H1 (cell line): ENCODE measurements around the gene TCEA3. TPM values are rescaled to one million over a fixed set of nuclear protein-coding genes. Genes with fewer than 3 reads are reported as not detected.

Source experiments
- CBX8 ChIP-seq: fragments of 300-800, 300-1000 bp; sonication (generic); IDR thresholded peaks from 2 replicates; pipeline ENCODE4 v1.7.1; 2016; ENCODE audit warnings: low read depth, low read length, borderline replicate concordance
- CEBPB ChIP-seq: IDR thresholded peaks from 2 replicates; pipeline ENCODE4 v1.6.1; 2012; ENCODE audit warnings: low read depth, low read length
- CHD2 ChIP-seq: IDR thresholded peaks from 2 replicates; pipeline ENCODE4 v1.6.1; 2012; ENCODE audit warnings: low read length, improper control_type of control experiment
- CREB1 ChIP-seq: IDR thresholded peaks from 2 replicates; pipeline ENCODE4 v1.6.1; 2012; ENCODE audit warnings: inconsistent platforms
- CTBP2 ChIP-seq: IDR thresholded peaks from 2 replicates; pipeline ENCODE4 v1.7.0; 2011; ENCODE audit warnings: borderline replicate concordance, mild to moderate bottlenecking, moderate library complexity, mixed read lengths, low read length; ENCODE audit not compliant: insufficient read depth, insufficient read length
- HDAC2 ChIP-seq, 2 experiments: fragments of 300-600 bp in 1 of 2; sonication (generic) in 1 of 2; IDR thresholded peaks; 2 replicates each; pipeline ENCODE4 v1.6.1; 2011 to 2012; ENCODE audit warnings: low read depth in 2 of 2, low read length in 2 of 2, mild to moderate bottlenecking in 2 of 2, moderate library complexity in 2 of 2, borderline replicate concordance in 1 of 2, inconsistent platforms in 1 of 2
- JUN ChIP-seq: IDR thresholded peaks from 2 replicates; pipeline ENCODE4 v1.6.1; 2011; ENCODE audit warnings: low read depth, mild to moderate bottlenecking, improper control_type of control experiment, low read length
- JUND ChIP-seq: IDR thresholded peaks from 2 replicates; pipeline ENCODE4 v1.6.1; 2011; ENCODE audit warnings: mild to moderate bottlenecking, improper control_type of control experiment, low read length
- KDM1A ChIP-seq: fragments of 200-600, 300-600 bp; sonication (generic); IDR thresholded peaks from 2 replicates; pipeline ENCODE4 v1.7.1; 2016; ENCODE audit warnings: mild to moderate bottlenecking, low read length, borderline replicate concordance
- KDM5A ChIP-seq: fragments of 200-600 bp; IDR thresholded peaks from 2 replicates; pipeline ENCODE4 v1.7.1; 2012; ENCODE audit warnings: mild to moderate bottlenecking, low read length, inconsistent platforms, mixed read lengths
- MAFK ChIP-seq: IDR thresholded peaks from 2 replicates; pipeline ENCODE4 v1.6.1; 2012; ENCODE audit warnings: low read depth, mild to moderate bottlenecking, improper control_type of control experiment, low read length
- RNF2 ChIP-seq: fragments of 200-900, 300-1000 bp; sonication (generic); IDR thresholded peaks from 2 replicates; pipeline ENCODE4 v1.7.1; 2016; ENCODE audit warnings: borderline replicate concordance, low read depth, mild to moderate bottlenecking, antibody characterized with exemption, low read length; ENCODE audit not compliant: poor library complexity, severe bottlenecking; ENCODE audit errors: missing control alignments
- SIRT6 ChIP-seq: IDR thresholded peaks from one replicate; pipeline ENCODE4 v1.7.1; 2012; ENCODE audit warnings: low read length, inconsistent platforms
- SIX5 ChIP-seq: IDR thresholded peaks from 2 replicates; pipeline ENCODE4 v1.6.1; 2011; ENCODE audit warnings: mild to moderate bottlenecking, low read depth, low read length
- SP4 ChIP-seq: IDR thresholded peaks from 2 replicates; pipeline ENCODE4 v1.6.1; 2012; ENCODE audit warnings: low read length, inconsistent platforms
- SRF ChIP-seq: IDR thresholded peaks from 2 replicates; pipeline ENCODE4 v1.6.1; 2011; ENCODE audit warnings: mild to moderate bottlenecking, low read depth, low read length, moderate library complexity
- TAF7 ChIP-seq: optimal IDR thresholded peaks from 2 replicates; pipeline ENCODE3; 2011; ENCODE audit warnings: low read depth, mild to moderate bottlenecking, inconsistent platforms, low read length, moderate library complexity, borderline replicate concordance
- TEAD4 ChIP-seq: IDR thresholded peaks from 2 replicates; pipeline ENCODE4 v1.6.1; 2012; ENCODE audit warnings: low read depth, low read length, inconsistent platforms, mixed read lengths
- polyA plus RNA-seq, 7 experiments: library from polyadenylated mRNA; depleted of rRNA in 3 of 7; stranded (reverse) in 5 of 7; unstranded in 2 of 7; fragments of >200 nt in 5 of 7; fragments of 200-250 nt in 2 of 7; gene quantifications; 1 replicate in 5 of 7; 2 replicates in 1 of 7; 4 replicates in 1 of 7; pipeline versions ENCODE4 v1.2.1 to v1.2.3, GENCODE V29; 2011 to 2013; ENCODE audit warnings: missing spikeins in 2 of 7, mixed read lengths in 2 of 7
- total RNA-seq: library from RNA; stranded (reverse); fragmentation: NEBNext Ultra II Directional; extraction: Animal tissue kit (Norgen Biotek cat#: 25700); gene quantifications from 2 replicates; pipeline ENCODE4 v1.2.1, GENCODE V29; 2021
- TF ChIP-seq, protein P1 (sequence below): IDR thresholded peaks from 2 replicates; pipeline ENCODE4 v1.6.1; 2012; ENCODE audit warnings: low read length, inconsistent platforms
- TF ChIP-seq, protein P2 (sequence below), 3 experiments: IDR thresholded peaks; 1 replicate in 2 of 3; 2 replicates in 1 of 3; pipeline versions ENCODE4 v1.5.1 to v1.6.1; 2011; ENCODE audit warnings: low read length in 3 of 3, mild to moderate bottlenecking in 3 of 3, inconsistent platforms in 2 of 3, low read depth in 1 of 3, moderate library complexity in 1 of 3; ENCODE audit not compliant: insufficient read depth in 1 of 3; ENCODE audit errors: control extremely low read depth in 1 of 3

TCEA3 gene
- total and polyA plus RNA-seq, 2 of the 8 experiments (the other 6 are each of a cell fraction or from before 2014, with no cell fraction given), result 0.08 TPM; not detected in 1

- TF ChIP-seq JUND (no peak), SRF (no peak), JUN (no peak), KDM5A (no peak), SIRT6 (no peak), SIX5 (no peak), CHD2 (no peak), HDAC2 (IDR thresholded peaks at IDR 0.05; ENCODE audit: borderline replicate concordance in 1 of 2, low read depth in 2 of 2, low read length in 2 of 2) (peak; percentile 77 to 86; a peak in 2 of 4 replicates), RNF2 (no peak), CREB1 (no peak), TAF7 (no peak), TEAD4 (peak; percentile 57; the same call in 1 of the 2 replicates), MAFK (no peak), KDM1A (peak; percentile 73; the same call in 1 of the 2 replicates), CTBP2 (no peak), CBX8 (no peak), CEBPB (no peak), SP4 (peak; percentile 61; the same call in 1 of the 2 replicates)
- TF ChIP-seq, protein P1, sequence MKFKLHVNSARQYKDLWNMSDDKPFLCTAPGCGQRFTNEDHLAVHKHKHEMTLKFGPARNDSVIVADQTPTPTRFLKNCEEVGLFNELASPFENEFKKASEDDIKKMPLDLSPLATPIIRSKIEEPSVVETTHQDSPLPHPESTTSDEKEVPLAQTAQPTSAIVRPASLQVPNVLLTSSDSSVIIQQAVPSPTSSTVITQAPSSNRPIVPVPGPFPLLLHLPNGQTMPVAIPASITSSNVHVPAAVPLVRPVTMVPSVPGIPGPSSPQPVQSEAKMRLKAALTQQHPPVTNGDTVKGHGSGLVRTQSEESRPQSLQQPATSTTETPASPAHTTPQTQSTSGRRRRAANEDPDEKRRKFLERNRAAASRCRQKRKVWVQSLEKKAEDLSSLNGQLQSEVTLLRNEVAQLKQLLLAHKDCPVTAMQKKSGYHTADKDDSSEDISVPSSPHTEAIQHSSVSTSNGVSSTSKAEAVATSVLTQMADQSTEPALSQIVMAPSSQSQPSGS, result peak; percentile 97
- TF ChIP-seq, protein P2, sequence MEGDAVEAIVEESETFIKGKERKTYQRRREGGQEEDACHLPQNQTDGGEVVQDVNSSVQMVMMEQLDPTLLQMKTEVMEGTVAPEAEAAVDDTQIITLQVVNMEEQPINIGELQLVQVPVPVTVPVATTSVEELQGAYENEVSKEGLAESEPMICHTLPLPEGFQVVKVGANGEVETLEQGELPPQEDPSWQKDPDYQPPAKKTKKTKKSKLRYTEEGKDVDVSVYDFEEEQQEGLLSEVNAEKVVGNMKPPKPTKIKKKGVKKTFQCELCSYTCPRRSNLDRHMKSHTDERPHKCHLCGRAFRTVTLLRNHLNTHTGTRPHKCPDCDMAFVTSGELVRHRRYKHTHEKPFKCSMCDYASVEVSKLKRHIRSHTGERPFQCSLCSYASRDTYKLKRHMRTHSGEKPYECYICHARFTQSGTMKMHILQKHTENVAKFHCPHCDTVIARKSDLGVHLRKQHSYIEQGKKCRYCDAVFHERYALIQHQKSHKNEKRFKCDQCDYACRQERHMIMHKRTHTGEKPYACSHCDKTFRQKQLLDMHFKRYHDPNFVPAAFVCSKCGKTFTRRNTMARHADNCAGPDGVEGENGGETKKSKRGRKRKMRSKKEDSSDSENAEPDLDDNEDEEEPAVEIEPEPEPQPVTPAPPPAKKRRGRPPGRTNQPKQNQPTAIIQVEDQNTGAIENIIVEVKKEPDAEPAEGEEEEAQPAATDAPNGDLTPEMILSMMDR (IDR thresholded peaks at IDR 0.05; ENCODE audit: control extremely low read depth in 1 of 3, insufficient read depth in 1 of 3, low read depth in 1 of 3, low read length in 3 of 3), result no peak
Measured at GRCh38 chr1:23357138-23357908, 67.2 kb downstream of the TCEA3 start (continued).
